ENCODE data around the gene TCP11L2.

TCP11L2 gene

DNA sequence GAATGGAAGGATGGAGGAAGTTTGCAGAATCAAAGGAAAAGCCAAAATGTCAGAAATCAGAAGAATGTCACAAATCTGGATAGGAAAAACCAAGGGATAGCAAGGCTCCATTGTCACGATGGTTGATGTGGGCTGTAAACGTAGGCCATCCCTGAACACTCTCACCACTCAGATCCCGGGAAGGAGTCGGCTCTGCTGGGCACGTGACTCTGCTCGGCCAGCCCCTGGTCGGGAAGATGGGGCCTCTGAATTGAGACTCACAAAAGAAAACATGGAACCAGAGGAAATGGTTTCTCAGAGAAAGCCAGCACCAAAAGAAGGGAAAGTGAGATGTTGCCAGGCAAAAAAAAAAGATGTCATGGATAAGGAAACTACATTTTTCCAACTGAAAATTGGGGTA lies 26.2 kb downstream of the TCP11L2 start:
- H3K4me3 ChIP-seq (ENCODE audit: low read depth in 1 of 2, low read length in 2 of 2), result no peak overlapping the region
- no peaks in the 10 kb centered on the region for H3K36me3 ChIP-seq (ENCODE audit: insufficient read depth, low read length)
- no peaks in the 10 kb centered on the region for H3K27me3 ChIP-seq (ENCODE audit: insufficient read depth, low read length, poor library complexity)
- ATAC-seq (ENCODE audit: insufficient read depth, low read depth) (no peak), DNase-seq (no peak)
- H3K9ac ChIP-seq (ENCODE audit: low read depth, low read length), result no peak overlapping the region
- H4K20me1 ChIP-seq (ENCODE audit: insufficient read depth, low read length), result no peaks in the 10 kb centered on the region
- no peak overlapping the region for H3K4me2 ChIP-seq (ENCODE audit: insufficient read depth, low read length)
- no peaks in the 10 kb centered on the region for H3K9me3 ChIP-seq (ENCODE audit: insufficient read depth, low read length, severe bottlenecking)
- H3K27ac ChIP-seq (ENCODE audit: low read length), result no peak overlapping the region
- no peaks in the 10 kb centered on the region for H3K4me1 ChIP-seq (ENCODE audit: insufficient read depth, low read length)
- TF ChIP-seq EZH2 (IDR thresholded peaks at IDR 0.05; ENCODE audit: borderline replicate concordance, low read depth, low read length, severe bottlenecking), result no peak
- TF ChIP-seq, protein P1, sequence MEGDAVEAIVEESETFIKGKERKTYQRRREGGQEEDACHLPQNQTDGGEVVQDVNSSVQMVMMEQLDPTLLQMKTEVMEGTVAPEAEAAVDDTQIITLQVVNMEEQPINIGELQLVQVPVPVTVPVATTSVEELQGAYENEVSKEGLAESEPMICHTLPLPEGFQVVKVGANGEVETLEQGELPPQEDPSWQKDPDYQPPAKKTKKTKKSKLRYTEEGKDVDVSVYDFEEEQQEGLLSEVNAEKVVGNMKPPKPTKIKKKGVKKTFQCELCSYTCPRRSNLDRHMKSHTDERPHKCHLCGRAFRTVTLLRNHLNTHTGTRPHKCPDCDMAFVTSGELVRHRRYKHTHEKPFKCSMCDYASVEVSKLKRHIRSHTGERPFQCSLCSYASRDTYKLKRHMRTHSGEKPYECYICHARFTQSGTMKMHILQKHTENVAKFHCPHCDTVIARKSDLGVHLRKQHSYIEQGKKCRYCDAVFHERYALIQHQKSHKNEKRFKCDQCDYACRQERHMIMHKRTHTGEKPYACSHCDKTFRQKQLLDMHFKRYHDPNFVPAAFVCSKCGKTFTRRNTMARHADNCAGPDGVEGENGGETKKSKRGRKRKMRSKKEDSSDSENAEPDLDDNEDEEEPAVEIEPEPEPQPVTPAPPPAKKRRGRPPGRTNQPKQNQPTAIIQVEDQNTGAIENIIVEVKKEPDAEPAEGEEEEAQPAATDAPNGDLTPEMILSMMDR (IDR thresholded peaks at IDR 0.05; ENCODE audit: borderline replicate concordance, extremely low read depth, low read length, poor library complexity, severe bottlenecking), result no peak
- H2AFZ ChIP-seq (ENCODE audit: low read depth, low read length), result no peak overlapping the region
- no peaks in the 10 kb centered on the region for H3K79me2 ChIP-seq (ENCODE audit: insufficient read depth, low read length)

DNA sequence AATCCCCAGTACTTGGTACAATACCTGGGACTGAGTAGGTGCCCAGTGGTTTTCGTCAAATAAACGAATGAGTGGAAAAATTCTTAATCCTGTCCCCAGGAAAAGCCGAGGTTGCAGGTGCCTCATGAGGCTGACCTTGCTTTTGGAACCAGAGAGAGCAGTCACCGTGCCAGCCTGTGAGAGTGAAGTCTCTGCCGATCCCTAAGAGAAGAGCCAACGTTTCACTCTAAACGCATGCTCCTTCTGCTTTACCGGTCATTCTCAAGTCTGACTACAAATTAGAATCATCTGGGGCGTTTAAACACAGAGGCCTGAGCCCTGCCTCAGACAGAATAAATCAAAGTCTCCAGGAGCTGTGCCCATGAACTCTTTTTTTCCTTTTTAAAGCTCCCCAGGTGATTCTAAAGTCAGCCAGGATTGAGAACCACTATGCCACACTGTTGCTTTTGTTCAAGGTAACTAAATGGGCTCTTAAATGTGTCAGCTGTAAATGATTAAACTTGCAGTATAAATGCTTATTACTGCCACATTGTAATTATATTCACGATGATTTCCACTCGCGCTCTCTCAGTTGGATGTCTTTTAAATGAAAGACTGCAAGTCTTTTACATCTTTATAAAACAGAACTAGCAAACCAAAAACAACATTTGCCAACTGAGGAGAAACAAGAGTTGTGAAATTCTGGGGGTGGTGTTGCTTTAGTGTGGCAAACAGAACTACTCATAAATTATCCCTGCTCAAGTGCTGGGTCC lies 26.9 kb downstream of the TCP11L2 start:
- no peak overlapping the region for H2AFZ ChIP-seq (ENCODE audit: low read depth, low read length)
- H3K9ac ChIP-seq (ENCODE audit: low read depth, low read length), result no peak overlapping the region
- no peaks in the 10 kb centered on the region for H3K4me1 ChIP-seq (ENCODE audit: insufficient read depth, low read length)
- DNase-seq (no peak), ATAC-seq (ENCODE audit: insufficient read depth, low read depth) (no peak)
- no peak overlapping the region for H3K27ac ChIP-seq (ENCODE audit: low read length)
- no peaks in the 10 kb centered on the region for H3K9me3 ChIP-seq (ENCODE audit: insufficient read depth, low read length, severe bottlenecking)
- H3K4me2 ChIP-seq (ENCODE audit: insufficient read depth, low read length), result no peak overlapping the region
- no peak overlapping the region for H3K4me3 ChIP-seq (ENCODE audit: low read depth in 1 of 2, low read length in 2 of 2)
- no peaks in the 10 kb centered on the region for H3K27me3 ChIP-seq (ENCODE audit: insufficient read depth, low read length, poor library complexity)
- H3K79me2 ChIP-seq (ENCODE audit: insufficient read depth, low read length), result no peaks in the 10 kb centered on the region
- TF ChIP-seq, protein P1 (IDR thresholded peaks at IDR 0.05; ENCODE audit: borderline replicate concordance, extremely low read depth, low read length, poor library complexity, severe bottlenecking), result no peak
- TF ChIP-seq EZH2 (IDR thresholded peaks at IDR 0.05; ENCODE audit: borderline replicate concordance, low read depth, low read length, severe bottlenecking), result no peak
- no peaks in the 10 kb centered on the region for H3K36me3 ChIP-seq (ENCODE audit: insufficient read depth, low read length)
- no peaks in the 10 kb centered on the region for H4K20me1 ChIP-seq (ENCODE audit: insufficient read depth, low read length)

DNA sequence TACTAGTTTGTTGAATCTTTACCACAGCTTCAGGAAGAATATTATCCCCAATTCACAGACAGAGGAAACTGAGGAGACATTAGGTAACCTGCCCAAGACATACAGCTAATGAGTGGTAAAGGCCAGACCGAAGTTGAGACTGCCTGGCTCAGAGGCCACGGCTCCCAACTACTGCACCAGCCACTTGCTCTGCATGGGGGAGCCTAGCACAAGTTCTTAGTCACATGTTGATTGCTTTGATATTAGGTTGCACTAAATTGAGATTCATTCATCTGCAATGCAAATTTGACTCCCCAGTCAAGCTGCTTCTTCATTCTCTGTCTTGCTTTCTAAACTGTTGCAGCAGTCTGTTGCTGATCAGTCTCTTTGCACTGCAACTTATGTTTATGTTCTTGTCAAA lies 29.1 kb downstream of the TCP11L2 start:
- Histone ChIP-seq H4K20me1 (ENCODE audit: insufficient read depth, low read length) (no peaks in the 10 kb centered on the region), H3K36me3 (ENCODE audit: insufficient read depth, low read length) (no peaks in the 10 kb centered on the region), H3K79me2 (ENCODE audit: insufficient read depth, low read length) (no peaks in the 10 kb centered on the region), H3K4me1 (ENCODE audit: insufficient read depth, low read length) (no peaks in the 10 kb centered on the region), H2AFZ (ENCODE audit: low read depth, low read length) (no peak overlapping the region), H3K27me3 (ENCODE audit: insufficient read depth, low read length, poor library complexity) (no peaks in the 10 kb centered on the region), H3K4me3 (ENCODE audit: low read depth in 1 of 2, low read length in 2 of 2) (no peak overlapping the region), H3K9ac (ENCODE audit: low read depth, low read length) (no peak overlapping the region), H3K9me3 (ENCODE audit: insufficient read depth, low read length, severe bottlenecking) (no peaks in the 10 kb centered on the region), H3K4me2 (ENCODE audit: insufficient read depth, low read length) (no peak overlapping the region), H3K27ac (ENCODE audit: low read length) (no peak overlapping the region)
- ATAC-seq (ENCODE audit: insufficient read depth, low read depth) (no peak), DNase-seq (no peak)
- TF ChIP-seq EZH2 (IDR thresholded peaks at IDR 0.05; ENCODE audit: borderline replicate concordance, low read depth, low read length, severe bottlenecking), result no peak
- TF ChIP-seq, protein P1 (IDR thresholded peaks at IDR 0.05; ENCODE audit: borderline replicate concordance, extremely low read depth, low read length, poor library complexity, severe bottlenecking), result no peak
